ENCODE measurements around the gene INO80B.
"Not testable (repeated sequence)": the region's sequence is repeated elsewhere in the genome, so short reads cannot be mapped to it uniquely, and the experiment has no call there.

INO80B gene

DNA sequence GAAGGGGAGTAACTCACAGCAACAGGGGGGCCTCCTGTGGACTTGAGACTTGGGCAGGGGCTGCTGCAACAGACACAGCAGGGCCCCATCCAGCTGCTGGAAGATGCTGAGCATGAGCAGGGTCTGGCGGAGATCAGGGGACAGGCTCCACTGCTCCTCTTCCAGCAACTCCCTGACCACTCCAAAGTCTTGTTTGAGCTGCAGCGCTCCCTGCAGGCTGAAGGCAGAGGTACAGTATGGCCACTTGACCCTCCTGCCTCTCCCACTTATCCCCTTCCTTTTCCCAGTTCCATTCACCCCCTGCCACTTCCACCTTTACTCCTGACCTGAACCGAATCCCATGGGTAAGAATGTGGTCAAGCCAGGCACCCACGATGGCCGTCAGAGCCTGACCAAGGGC is 20.0 kb downstream of the INO80B start:
- in situ Hi-C loops (cut with MboI; ENCODE audit: low sequenced_read_pairs) = no loop called here

DNA sequence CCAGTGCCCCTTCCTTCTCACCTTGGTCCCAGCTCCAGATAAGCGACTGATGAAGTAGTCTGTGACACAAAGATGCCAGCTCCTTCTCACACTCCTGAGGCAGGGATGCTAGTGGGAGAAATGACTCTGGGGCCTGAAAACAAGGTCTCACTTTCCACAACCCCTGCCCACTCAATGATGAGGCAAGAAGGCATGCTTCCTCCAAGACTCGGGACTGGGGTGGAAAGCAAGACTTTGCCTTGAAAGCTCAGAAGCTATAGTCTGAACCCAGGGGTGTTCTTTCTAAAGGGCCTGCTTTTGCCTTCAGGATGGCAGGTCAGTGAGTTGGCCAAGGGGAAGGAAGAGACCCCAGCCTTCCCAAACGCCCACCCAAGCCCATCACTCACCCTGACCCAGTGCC is 26.5 kb downstream of the INO80B start:
- in situ Hi-C loops (cut with MboI; ENCODE audit: low sequenced_read_pairs) = no loop called here

DNA sequence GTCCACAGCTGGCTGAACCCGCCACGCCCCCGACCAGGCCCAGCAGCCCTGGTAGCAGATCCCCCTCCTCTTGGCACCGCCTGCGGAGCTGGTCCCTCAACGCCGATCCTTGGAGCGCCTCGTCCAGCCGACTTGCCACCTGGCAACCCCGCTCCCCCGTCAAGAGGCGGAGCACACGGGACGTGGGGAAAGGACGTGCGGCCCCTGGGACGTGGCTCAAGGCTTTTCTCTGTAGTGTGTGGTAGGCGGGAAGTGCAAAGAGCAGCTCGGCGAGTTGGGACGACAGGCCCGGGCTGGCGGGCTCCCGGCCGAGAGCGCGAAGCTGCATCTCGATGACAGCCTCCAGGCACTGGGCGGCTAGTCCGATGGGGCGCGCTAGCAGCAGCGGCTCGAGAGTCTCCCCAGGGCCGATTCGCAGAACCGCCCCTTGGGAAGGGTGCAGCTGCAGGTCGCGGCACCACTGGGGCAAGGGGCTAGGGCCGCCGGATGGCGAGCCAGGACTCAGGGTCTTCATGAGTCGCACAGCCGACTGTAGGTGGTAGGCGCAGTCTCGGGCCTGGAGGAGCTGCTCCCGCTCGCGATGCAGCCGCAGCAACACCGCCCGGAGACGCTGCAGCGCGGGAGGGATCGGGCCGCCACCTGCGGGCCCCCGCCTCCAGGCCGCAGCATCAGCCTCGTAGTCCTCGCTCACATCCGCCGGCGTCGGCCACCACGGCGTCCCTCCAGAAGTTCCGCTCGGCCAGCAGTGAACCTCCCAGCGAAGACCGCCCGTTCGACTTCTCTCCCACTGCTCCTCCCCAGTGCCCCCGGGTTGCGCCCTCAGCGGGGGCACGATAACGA is 27.3 kb downstream of the INO80B start:
- in situ Hi-C loops (cut with MboI; ENCODE audit: low sequenced_read_pairs) = no loop called here

DNA sequence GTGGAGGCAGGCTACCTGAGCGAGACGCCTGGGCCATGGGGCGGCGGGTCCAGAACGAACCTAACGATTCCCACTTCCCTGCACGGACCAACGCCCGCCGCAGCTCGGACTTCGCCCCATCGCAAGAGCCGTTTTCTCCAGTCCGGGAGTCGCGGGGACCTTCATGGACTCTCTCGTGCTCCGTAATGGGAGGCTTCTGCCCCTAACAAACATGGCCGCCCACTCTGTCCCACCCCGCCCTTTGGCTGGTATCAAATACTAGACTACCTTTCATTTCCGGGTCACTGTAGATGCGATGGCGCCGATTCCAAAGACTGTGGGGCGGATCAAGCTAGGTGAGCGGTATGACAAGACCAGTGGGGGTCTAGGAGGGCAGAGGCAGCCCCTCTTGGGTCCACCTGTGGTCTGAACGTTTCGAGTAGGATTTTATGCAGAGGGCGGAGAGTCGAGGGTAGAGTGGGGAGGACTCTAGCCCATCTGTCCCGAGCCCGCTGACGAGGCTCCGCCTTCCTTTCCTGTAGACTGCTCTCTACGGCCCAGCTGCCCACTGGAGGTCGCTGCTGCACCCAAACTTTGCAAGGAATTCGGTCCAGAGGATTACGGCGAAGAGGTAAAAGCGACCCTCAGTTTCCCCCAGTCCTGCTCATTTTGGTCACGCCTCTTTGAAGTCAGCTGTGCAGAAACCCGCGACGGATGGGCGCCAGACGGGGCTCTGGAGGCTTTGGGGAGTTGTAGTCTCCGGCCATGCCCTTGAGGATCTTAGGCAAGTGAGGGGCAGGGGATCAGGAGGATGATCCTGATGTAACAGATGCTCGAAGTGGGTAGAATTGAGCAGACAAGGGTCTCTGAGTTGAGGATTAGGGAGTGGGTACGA is 28.2 kb downstream of the INO80B start, which contains the start of the genes CCDC142 and TTC31:
CCDC142 (minus strand) TSS at position 198 of the 874 bp plus-strand sequence; CDS start at position 37, 161 bp downstream.
TTC31 (plus strand) TSS at position 281 of the 874 bp plus-strand sequence; CDS start at position 296, 15 bp downstream.
- in situ Hi-C loops (cut with MboI; ENCODE audit: low sequenced_read_pairs) = no loop called here

DNA sequence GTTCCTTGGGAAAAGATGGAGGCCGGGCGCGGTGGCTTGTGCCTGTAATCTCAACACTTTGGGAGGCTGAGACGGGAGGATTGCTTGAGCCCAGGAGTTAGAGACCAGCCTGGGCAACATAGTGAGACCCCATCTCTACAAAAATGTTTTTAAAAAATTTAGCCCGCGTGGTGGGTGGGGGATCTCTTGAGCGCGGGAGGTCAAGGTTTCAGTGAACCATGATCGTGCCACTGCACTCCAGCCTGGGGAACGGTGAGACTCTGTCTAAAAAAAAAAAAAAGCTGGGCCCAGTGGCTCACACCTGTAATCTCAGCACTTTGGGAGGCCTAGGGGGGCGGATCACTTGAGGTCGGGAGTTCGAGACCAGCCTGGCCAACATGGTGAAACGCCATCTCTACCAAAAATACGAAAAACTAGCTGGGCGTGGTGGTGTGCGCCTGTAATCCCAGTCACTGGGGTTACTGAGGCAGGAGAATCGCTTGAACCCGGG is 28.8 kb downstream of the INO80B start:
- in situ Hi-C loops (cut with MboI; ENCODE audit: low sequenced_read_pairs) = not testable (repeated sequence)

DNA sequence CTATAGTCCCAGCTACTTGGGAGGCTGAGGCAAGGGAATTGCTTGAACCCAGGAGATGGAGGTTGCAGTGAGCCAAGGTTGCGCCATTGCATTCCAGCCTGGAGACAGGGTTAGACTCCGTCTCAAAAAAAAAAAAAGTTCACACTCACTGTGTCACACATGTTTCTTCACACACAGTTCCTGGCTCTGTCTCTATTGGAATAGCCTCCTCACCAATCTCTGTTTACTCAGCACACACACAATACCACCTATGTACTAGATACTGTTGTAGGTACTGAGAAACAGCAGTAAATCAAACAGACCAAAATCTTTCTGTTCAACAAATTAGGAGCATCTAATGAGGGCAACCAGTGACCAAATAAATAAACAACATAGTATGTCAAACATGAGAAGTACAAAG is 31.3 kb downstream of the INO80B start:
- in situ Hi-C loops (cut with MboI; ENCODE audit: low sequenced_read_pairs) = no loop called here

DNA sequence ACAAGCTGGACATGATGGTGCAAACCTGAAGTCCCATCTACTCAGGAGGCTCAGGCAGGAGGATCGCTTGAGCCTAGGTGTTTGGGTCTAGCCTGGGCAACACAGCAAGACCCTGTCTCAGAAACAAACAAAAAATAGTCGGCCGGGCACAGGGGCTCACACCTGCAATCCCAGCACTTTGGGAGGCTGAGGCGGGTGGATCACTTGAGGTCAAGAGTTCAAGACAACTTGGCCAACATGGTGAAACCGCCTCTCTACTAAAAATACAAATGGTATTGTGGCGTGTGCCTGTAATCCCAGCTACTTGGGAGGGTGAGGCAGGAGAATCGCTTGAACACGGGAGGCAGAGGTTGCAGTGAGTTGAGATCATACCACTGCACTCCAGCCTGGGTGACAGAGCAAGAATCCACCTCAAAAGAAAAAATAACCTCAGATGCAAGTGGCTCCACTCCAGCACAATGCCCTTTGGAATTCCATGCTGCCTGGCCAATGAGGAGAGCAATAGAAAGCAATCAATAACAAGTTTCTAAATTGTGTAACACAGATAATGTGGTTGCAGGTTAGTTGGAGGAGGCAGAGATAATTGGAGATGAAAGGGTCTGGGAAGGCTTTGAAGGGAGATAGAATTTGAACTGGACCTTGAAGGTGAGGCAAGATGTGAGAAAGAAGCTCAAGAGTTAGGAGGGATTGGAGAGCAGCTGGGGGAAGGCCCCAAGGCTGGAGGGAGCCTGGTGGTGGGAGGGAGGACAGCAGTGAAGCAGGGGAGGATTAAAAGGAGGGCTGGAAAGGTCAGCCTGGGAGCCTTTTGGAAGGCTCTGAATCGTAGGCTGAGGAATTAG is 34.0 kb downstream of the INO80B start:
- in situ Hi-C loops (cut with MboI; ENCODE audit: low sequenced_read_pairs) = no loop called here

DNA sequence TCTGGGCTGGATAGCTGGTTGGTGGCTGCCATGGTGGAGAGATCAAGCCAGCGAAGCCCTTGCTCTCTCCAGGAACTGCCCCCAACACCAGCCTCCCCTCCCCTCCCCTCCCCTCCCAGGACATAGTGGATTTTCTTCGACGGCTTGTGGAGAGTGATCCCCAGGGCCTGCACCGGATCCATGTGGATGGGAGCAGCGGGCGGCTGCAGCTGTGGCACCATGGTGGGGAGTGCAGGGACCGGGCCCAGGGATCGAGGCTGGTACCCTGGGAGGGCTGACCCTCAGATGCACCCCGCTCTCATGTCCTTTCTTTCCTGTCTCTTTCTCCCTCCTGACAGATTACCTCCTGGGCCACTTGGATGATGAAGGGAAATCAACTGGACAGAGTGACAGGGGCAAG is 35.0 kb downstream of the INO80B start:
- in situ Hi-C loops (cut with MboI; ENCODE audit: low sequenced_read_pairs) = no loop called here

DNA sequence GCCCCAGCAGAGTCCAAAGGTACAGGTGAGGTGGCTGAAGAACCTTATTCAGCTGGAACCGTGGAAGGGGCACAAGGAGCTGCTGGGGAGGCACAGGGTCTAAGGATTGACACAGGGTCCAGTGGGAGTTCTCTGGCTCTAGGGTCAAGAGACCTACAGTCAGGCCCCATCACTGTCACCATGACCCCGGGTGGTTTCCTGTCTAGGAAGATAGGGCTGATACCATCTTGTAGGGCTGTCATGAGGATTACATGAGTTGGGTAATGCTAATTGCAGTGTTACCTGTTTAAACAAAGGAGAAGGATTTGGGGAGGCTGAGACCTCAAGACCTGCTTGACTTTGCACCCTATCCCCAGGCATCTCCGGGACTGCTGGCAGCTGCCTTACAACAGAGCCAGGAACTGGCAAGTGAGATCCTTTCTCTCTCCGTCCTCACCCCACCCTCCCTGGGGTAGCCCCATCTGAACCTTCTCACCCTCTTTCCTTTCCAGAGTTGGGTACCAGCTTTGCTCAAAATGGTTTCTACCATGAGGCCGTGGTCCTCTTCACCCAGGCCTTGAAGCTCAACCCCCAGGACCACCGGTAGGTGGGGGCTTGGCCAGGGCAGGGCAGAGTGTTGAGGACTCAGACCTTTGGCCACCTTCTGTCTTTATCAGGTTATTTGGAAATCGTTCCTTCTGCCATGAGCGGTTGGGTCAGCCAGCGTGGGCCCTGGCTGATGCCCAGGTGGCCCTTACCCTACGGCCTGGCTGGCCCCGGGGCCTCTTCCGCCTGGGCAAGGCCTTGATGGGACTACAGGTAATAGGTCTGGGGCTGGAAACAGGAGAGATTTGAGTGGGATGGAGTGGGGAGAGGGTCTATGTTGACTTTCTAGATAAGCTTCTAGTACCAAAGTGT is 37.0 kb downstream of the INO80B start:
- in situ Hi-C loops (cut with MboI; ENCODE audit: low sequenced_read_pairs) = no loop called here

DNA sequence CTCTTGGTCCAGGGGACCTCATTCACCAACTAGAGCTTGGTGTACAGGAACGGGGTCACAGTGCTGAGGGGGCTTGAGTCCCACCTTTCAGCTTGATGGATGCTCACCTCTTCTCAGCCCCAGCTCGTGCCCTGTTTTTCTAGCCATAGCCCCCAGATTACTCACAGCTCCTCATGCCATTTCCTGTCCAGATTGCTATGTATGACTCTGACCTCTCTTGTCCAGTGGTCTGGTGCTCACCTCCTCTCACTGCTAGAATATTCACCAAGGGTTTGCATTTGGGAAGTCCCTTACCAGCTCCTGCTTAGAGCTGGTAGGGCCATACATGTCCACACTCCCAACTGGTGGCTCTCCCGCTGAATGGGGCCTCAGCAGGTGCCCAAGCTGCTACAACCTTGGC is 38.7 kb downstream of the INO80B start:
- in situ Hi-C loops (cut with MboI; ENCODE audit: low sequenced_read_pairs) = no loop called here

DNA sequence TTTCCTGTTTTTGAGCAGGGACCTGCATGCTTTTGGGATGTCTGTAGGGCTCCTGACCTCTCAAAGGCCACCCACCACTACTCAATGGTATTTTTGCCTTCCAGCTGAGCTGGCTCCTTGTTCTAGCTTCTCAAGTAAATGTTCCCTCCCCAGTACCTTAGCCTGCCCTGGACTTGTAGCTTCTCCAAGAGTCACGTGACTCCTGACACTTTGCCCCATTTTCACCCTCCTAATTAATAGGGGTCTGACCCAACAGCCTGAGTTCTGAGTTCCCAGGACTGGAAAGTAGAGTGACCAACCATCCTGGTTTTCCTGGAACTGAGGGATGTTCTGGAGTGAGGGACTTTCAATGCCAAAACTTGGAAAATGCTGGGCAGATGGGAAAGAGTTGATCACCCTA is 40.6 kb downstream of the INO80B start:
- in situ Hi-C loops (cut with MboI; ENCODE audit: low sequenced_read_pairs) = no loop called here

DNA sequence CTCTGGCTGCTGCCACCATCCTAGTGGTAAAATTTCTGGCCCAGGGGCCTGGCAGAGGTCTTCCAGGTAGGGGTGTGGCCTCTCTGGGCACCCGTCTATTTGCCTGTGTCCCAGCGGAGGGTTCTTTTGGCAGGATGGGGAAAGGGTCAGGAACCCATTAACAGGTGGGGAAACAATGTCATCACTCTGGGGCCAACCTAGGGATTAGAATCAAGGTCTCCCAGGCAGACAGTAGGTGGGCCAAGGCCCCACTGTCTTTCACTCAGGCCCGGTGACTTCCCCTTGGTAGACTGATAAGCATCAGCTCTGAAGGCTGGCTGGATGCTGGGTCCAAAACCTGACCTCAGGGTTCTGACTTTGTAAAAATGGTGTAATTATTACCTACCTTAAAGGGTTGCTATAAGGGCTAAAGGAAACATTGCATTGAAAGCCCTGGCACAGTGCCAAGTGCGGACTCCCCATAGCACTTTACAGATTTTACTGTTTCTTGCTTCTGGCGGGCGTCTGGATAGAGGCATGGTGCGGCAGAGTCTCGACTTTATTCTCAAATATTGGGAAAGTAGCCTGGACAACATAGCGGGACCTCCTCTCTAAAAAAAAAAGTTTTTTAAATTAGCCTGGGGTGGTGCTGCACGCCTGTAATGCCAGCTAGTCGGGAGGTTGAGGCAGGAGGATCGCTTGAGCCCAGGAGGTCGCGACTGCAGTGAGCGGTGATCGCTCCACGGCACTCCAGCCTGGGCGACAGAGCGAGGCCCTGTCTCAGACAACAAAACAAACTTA is 42.3 kb downstream of the INO80B start:
- in situ Hi-C loops (cut with MboI; ENCODE audit: low sequenced_read_pairs) = no loop called here

DNA sequence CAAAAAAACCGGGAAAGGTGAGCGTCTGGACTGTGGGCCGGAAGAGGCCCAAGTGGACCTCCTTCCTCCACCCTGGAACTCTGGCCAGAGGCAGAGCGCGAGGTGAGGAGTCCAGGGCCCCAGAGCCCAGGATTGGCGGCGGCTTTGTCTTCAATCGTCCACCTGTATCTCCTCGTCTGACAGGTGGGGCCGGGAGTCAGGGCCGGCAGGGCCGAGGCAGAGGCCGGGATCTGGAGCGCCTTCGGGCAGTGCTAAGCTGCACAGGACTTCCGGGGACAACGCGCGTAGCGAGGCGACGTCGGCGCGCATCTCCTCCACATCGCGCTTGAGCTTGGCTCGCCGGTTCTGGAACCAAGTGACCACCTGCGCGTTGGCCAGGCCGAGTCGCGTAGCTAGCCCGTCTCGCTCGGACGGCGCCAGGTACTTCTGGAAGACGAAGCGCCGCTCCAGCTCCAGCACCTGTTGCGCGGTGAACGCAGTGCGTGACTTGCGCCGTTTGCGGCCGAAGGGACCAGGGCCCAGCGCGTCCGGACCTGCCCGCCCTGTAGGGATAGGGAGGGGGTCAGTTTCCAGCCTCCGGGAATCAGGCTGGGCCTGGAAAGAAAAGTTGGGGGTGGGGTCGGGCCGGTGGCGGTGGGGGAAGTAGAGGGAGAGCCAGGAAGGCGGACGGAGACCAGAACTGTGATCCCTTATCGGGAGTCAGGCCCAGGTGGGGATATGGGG is 43.1 kb downstream of the INO80B start:
- in situ Hi-C loops (cut with MboI; ENCODE audit: low sequenced_read_pairs) = no loop called here

DNA sequence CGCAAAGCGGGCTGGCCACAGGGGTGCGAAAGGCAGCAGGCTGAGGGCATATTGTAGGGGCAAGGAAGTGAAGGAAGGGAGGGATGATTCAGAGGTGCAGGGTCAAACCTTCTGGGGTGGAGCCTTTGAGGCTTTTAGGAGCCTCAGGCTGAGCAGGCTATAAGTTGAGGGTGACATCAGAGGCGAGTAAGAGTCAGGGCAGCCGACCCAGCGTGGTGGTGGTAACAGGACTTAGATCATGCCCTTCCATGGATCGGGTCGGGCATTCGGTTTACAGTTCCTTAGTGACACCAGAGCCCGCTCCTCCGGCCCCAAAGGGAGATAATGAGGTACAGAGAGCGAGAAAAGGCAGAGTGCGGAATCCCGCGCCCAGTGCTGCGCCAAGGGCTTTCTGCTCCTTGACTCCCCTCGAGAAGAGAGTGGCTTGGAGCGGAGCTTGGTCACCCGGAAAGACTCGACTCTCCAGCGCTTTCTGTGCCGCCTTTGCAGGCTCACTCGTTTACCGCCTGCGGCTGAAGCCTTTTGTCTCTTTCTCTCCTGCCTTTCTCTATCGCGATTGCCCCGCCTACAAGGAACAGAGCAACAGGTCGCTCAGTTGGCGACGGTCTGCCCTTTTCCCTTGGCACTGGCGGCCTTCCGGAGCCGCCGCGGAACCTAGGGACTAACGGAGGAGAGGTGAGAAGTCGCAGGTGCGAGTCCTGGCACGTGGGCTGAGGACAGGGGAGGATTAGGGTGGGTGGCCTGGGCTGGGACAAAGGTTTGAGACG is 43.8 kb downstream of the INO80B start:
- in situ Hi-C loops (cut with MboI; ENCODE audit: low sequenced_read_pairs) = no loop called here

DNA sequence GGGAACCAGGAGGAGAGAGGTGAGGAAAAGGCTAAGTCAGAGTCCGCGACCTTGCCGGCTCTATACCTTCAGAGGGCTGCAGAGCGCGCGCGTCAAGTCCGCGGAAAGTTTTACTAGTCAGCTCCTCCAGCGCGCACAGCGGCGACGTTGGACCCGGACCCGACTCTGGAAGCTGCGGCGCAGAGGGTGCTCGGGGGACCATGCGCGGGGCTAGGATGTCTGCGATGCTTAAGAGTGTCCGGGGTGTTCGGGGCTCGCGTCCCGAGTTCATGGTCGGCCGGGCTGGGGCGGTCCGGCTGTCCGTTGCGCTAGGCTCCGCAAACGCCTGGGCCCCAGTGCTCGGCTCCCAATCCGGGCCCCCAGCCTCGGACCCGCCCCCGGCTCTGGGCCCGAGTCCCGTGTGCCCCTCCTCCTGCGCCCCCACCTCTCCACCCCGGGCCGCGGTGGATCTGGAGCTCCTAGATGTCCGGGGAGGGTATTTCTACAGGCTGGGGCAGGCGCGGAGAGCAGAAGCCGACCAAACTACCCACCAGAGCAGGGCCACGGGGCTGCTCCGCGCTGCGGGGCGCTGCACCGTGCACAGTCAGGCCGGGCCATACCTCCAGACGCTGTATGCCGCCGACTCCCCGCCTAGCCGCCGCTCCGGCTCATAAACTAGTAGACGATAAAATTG is 44.5 kb downstream of the INO80B start, which contains the start of gene LBX2:
LBX2 (minus strand) TSS at position 337 of the 673 bp plus-strand sequence; CDS start at position 271, 66 bp downstream.
- in situ Hi-C loops (cut with MboI; ENCODE audit: low sequenced_read_pairs) = no loop called here

DNA sequence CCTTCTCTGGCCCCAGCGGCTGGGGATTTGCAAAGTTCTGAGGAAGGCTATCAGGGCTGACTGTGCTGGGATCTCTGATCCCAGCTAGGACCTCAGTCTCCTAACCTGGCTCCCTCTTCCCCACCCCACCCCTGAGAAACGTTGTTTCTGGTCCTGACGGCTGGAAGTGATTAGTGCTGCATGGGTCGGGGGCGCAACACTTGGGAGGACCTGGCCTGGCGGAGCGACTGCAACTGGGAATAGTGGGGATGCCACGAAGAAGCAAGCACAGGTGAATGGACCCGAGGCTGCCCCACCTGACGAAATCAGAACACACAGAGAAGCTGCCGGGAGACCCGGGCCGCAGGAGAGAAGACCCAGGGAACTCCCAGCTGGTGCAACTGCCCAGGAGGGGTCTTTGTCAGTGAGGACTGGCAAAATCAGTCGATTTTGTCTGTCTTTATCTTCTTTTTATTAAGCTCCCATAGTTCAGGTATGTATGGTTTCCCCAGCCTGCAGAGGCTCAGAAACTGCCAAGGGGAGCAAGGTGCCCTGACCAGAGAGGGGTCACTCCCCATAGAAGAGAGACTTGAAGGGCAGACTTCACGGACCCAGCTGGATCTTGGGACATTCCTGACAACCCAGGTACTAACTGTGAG is 45.2 kb downstream of the INO80B start:
- in situ Hi-C loops (cut with MboI; ENCODE audit: low sequenced_read_pairs) = no loop called here

Measured in hTERT RPE-1 (cell line).